ENCODE measurements around the gene SLC52A3. TPM values are rescaled to one million over a fixed set of nuclear protein-coding genes. Genes with fewer than 3 reads are reported as not detected.
"Not testable (repeated sequence)": the region's sequence is repeated elsewhere in the genome, so short reads cannot be mapped to it uniquely, and the experiment has no call there.

The SLC52A3 gene
- polyA plus RNA-seq (ENCODE audit: insufficient read length in 10 of 10): under 1 TPM; 0.16 to 0.63 (median 0.37) TPM
- long read RNA-seq, donor 1: 0 reads
- long read RNA-seq, donor 2: 0 reads
- long read RNA-seq, donor 3: 0 reads
- long read RNA-seq, donor 4: 0 reads
- long read RNA-seq, donor 5: 0 reads
- long read RNA-seq, donor 6: 0 reads
- long read RNA-seq, donor 7: 0 reads
- long read RNA-seq, donor 8: 0 reads
- long read RNA-seq, donor 9: 0 reads

GRCh38 chr20:768426-768978 lies at the start of gene SLC52A3:
TSS of gene SLC52A3 (minus strand) at chr20:768500. CDS start at chr20:765774, 2,726 bp downstream.
- DNase-seq: no peak

DNA sequence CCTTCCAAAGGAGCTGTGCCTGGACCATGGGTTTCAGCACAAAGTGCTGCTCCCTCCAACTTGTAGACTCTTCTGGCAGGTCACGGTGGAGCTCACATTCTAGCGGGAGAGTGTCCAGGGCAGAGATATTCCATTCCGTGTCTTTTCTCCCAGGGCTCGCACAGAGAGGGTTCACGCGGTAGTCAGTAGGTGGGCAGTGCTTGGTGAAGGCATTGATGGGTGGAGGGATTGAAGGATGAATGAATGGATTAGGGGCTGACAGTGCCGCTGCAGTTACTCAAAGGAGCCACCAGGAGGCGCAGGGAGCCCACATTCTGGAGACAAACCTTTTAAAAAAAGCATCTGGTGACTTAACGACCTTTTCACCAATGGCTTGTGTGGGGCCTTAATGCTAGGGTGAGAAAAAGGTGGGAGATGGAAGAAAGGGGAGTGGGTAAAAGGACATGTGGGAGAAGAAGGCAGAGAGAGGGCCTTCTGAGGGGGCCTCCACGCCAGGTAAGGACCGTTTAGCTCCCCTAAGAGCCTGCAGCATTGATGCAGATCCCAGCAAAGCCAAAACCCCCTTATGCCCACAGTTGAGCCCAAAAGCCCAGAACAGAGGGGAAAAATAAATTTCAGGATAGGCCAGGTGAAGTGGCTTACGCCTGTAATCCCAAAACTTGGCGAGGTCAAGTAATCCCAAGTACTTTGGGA lies 47.8 kb upstream of the SLC52A3 start:
- DNase-seq: peak in 2 of 3 donors; percentile 65 to 75

DNA sequence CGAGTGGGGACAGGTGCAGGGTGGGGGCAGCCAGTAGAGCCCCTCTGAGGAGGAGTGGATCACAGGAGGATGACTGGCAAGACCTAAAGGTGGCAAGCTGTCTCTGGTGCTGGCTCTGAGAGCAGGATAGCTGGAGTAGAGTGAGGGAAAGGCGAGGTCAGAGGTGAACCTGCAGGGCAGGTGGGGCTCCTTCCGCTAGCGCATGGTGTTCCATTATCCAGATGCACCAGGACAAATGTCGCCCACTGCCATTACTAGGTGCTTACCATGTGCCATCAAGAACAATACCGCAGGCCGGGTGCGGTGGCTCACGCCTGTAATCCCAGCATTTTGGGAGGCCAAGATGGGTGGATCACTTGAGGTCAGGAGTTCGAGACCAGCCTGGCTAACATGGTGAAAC lies 46.9 kb upstream of the SLC52A3 start:
- no peak for DNase-seq

DNA sequence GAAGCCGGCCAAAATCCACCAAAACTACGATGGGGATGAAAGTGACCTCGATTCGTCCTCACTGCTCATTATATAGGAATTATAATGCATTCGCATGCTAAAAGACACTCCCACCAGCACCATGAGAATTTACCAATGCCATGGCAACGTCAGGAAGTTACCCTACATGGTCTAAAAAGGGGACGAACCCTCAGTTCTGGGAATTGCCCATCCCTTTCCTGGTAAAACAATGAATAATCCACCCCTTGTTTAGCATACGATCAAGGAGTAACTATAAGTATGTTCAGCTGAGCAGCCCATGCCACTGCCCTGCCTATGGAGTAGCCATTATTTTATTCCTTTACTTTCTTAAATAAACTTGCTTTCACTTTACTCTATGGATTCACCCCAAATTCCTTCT lies 45.1 kb upstream of the SLC52A3 start:
- DNase-seq: no peak

DNA sequence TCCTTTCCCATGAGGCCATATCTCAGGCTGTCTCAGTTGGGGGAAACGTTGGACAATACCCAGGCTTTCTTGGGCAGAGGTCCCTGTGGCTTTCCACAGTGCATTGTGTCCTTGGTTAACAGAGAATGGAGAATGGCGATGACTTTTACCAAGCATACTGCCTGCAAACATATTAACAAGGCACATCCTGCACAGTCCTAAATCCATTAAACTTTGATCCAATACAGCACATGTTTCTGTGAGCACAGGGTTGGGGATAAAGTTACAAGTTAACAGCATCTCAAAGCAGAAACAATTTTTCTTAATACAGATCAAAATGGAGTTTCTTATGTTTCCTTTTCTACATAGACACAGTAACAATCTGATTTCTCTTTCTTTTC lies 44.1 kb upstream of the SLC52A3 start:
- DNase-seq: not testable (repeated sequence)

DNA sequence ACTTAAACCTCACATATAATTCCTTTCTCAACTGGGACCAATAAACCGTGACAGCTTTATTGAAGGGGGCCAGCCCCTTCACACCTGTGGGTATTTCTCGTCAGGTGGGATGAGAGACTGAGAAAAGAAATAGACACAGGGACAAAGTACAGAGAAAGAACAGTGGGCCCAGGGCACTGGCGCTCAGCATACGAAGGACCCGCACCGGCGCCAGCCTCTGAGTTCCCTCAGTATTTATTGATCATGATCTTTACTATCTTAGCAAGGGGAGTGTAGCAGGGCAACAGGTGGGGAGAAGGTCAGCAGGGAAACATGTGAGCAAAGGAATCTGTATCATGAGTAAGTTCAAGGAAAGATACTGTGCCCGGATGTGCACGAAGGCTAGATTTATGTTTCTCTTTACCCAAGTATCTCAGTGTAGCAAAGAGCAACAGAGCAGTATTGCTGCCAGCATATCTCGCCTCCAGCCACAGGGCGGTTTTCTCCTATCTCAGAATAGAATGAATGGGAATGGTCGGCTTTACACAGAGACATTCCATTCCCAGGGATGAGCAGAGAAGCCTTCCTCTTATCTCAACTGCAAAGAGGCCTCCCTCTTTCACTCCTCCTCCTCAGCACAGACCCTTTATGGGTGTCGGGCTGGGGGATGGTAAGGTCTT lies 43.6 kb upstream of the SLC52A3 start:
- DNase-seq: not testable (repeated sequence)

DNA sequence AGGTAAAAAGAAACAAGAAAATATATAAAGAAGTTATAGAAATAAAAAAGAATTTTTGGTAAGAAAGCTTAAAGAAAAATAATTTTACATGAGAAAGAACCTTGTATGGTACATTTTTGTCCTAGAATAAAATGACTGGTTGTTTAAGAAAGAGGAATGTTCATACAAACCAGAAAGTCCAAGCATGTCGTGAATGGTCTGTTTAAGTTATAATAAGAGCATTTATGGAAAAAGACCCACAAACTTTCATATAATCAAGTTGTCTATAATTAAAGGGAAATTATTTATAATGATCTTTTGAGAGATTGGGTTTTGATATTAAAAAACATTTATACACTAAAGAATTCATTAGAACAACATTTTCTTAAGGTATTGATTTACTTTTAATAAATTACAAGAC lies 37.4 kb upstream of the SLC52A3 start:
- no peak for DNase-seq

DNA sequence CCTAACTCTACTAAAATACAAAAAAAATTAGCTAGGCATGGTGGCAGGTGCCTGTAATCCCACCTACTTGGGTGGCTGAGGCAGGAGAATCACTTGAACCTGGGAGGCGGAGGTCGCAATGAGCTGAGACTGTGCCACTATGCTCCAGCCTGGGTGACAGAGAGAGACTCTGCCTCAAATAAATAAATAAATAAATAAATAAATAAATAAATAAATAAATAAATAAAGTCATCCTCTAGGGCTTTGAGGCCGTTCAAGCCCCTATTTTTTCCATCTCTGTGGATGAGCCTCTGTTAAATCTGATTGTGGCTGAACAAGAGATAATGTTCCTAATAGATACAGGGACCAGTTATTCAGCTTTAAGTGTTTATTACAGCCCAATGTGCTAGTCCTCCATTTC lies 33.4 kb upstream of the SLC52A3 start:
- no peak for DNase-seq

DNA sequence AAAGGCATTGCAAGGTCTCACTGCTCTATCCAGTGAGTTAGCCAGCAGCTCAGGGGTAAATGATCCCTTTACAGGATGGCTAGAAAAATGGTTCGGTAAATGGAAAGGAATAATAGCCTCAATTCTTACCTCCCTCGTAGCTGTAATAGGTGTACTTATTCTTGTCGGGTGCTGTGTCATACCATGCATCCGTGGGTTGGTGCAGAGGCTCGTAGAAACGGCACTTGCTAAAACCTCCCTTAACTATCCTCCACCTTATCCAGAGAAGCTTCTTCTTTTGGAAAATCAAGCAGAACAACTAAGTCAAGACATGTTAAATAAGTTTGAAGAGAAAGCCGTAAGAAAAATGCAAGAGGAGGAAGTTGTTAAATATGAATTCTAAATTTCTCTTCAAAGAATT lies 31.7 kb upstream of the SLC52A3 start:
- not testable (repeated sequence) for DNase-seq

DNA sequence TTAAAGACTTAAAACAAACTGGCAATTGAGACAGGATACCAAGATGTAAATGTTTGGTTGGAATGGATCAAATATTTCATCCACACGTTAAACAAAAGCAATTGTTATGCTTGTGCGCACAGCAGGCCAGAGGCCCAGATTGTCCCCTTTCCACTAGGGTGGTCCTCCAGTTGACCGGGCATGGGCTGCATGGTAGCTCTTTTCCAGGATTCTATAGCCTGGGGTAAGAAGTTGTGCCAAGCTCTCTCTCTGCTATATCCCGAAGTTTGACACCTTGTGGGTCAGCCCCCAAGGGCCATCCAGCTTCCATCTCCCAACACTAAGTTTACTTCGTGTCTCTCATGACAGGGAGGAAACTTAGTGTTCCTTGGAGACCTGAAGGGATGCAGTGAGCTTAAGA lies 30.4 kb upstream of the SLC52A3 start:
- not testable (repeated sequence) for DNase-seq

GRCh38 chr20:796921-797320 lies 28.6 kb upstream of the SLC52A3 start:
- DNase-seq: no peak

GRCh38 chr20:792248-792647 lies 23.9 kb upstream of the SLC52A3 start:
- DNase-seq: no peak

DNA sequence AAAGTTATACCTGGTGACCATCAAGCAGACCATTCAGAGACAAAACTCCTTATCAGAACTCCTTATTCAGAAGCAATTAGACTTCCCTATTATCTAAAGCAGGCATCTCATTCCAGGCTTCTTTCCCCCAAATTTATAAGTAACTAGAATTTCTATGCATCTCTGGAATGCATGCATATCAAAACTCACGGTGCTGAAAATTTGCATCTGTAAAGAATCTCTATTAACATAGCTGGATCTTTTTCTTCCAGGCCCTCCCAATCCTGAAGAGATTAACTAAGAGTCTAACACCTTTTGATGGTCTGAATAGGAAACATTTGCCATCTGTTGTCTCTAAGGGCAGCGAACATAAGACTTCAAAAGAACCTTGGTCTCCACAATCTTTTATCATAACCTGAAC lies 22.8 kb upstream of the SLC52A3 start:
- no peak for DNase-seq

- DNase-seq: no peak
These were observed 19.5 kb upstream of the SLC52A3 start for GRCh38 chr20:787825-788224.

GRCh38 chr20:779771-780170 lies 11.5 kb upstream of the SLC52A3 start:
- no peak for DNase-seq

DNA sequence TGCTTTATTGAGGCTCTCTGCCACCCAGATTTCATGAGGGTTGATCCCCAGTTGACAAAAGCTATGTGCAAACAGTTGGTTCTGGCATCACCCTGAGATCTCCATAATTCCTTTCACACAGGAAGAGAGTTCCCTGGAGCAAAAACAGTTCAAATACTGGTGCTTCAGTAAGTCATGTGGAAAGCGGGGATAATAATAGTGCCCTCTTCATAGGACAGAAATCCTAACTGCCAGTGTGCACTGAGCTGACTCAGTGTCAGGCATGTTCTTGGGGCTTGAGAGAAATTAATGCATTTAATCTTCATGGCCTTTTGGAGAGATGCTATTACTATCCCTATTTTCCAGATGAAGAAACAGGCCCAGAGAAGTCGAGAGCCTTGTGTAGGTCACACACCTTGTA lies 7.9 kb upstream of the SLC52A3 start:
- DNase-seq: no peak

GRCh38 chr20:775679-776135 lies 7.4 kb upstream of the SLC52A3 start:
- DNase-seq: no peak

- no peak for DNase-seq
These were observed 6.4 kb upstream of the SLC52A3 start for GRCh38 chr20:774660-775057.

- DNase-seq: no peak
These were observed 5.8 kb upstream of the SLC52A3 start for GRCh38 chr20:774016-774659.

- DNase-seq: no peak
These were observed 4.5 kb upstream of the SLC52A3 start for GRCh38 chr20:772806-773205.

DNA sequence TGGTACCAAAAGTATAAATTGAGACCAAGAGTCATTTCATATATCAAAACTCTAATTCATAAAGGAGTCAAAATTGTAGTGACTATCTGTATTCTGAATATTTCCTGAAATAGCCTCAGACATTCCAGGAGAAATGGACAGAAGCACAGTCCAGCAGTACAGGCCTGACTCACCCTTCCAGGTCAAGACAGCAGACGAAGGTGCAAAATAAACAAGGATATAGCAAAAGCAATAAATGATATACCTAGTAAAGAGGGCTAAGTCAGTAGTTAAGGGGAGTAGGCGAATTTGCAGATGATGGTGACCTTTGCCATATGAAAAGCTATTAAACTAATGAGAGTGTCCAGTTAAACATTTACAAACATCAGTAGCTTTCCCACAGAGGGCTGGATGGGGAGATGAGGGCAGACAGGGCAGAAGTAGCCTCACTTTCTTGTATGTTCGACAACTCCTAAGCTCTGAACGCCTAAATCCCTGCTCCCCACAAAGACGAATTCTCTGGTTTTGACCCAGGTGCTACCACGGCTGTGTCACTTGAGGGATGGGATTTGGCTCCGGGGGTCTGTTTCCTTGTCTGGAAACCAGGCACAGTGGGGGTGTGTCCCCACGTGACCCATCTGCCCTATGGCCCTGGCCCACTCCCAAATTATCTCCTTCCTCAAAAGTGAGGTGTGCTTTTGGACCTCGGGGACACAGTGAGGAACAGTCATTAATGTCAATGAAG lies 3.6 kb upstream of the SLC52A3 start:
- DNase-seq: no peak

GRCh38 chr20:770691-771090 lies 2.4 kb upstream of the SLC52A3 start:
- no peak for DNase-seq

Measured in muscle of back (tissue), 13 donors.